ENCODE measurements around the gene SCYL1. TPM values are rescaled to one million over a fixed set of nuclear protein-coding genes. Genes with fewer than 3 reads are reported as not detected.
A peak's percentile ranks its signal among the peaks of the same experiment; 100 is the strongest.

Gene SCYL1
- total RNA-seq, 1 experiment from 2014 or later: 56.3 TPM

- Histone ChIP-seq H3K27me3 (no peaks in the 10 kb centered on the region), H3K9me3 (no peaks in the 10 kb centered on the region), H3K4me3 (no peak overlapping the region), H3K36me3 (peaks cover 2% of the 10 kb centered on the region; the same call in 1 of the 2 replicates)
- DNase-seq: no peak
Observed at GRCh38 chr11:65565624-65566453, 41.0 kb downstream of the SCYL1 start.

GRCh38 chr11:65569164-65569972, 44.5 kb downstream of the SCYL1 start:
- Histone ChIP-seq H3K27me3 (no peaks in the 10 kb centered on the region), H3K36me3 (peaks cover 16% of the 10 kb centered on the region), H3K9me3 (no peaks in the 10 kb centered on the region), H3K4me3 (peak overlapping the region; percentile 87)
- DNase-seq: no peak

- Histone ChIP-seq H3K4me3 (peak within 1 kb of the TSS; percentile 87), H3K9me3 (no peaks in the 10 kb centered on the region), H3K36me3 (peaks cover 16% of the 10 kb centered on the region), H3K27me3 (no peaks in the 10 kb centered on the region)
- peak; percentile 100 for DNase-seq
Observed at GRCh38 chr11:65569973-65570918, 45.4 kb downstream of the SCYL1 start, which contains the start of gene ZNRD2. TSS of gene ZNRD2 (plus strand) at chr11:65570477. CDS start at chr11:65570492, 15 bp downstream.

GRCh38 chr11:65571420-65571819, 46.5 kb downstream of the SCYL1 start:
- H3K9me3 ChIP-seq: no peaks in the 10 kb centered on the region
- no peaks in the 10 kb centered on the region for H3K27me3 ChIP-seq
- H3K36me3 ChIP-seq: peaks cover 16% of the 10 kb centered on the region
- no peak for DNase-seq
- H3K4me3 ChIP-seq: peak overlapping the region; percentile 87

DNA sequence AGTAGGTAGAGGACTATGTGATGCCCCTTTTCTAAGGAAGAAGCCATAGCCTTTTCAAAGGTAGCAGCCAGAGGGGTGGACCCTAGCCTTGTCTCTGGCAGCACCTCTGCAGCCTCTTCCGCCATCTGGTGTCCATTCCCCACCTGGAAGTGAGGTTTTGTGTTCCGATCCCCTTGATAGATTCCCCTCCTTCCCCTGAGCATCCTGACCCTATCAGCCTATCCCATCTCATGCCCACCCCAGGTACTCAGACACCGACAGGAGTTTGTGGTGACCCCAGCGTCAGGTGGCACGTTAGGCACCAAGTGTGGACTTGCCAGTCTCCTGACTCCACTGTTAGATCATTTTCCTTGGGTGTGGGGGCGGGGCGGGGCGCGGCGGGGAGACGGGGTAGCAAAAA, 47.1 kb downstream of the SCYL1 start:
- Histone ChIP-seq H3K36me3 (peaks cover 16% of the 10 kb centered on the region), H3K9me3 (no peaks in the 10 kb centered on the region), H3K4me3 (peak overlapping the region; percentile 55), H3K27me3 (no peaks in the 10 kb centered on the region)
- DNase-seq: no peak

DNA sequence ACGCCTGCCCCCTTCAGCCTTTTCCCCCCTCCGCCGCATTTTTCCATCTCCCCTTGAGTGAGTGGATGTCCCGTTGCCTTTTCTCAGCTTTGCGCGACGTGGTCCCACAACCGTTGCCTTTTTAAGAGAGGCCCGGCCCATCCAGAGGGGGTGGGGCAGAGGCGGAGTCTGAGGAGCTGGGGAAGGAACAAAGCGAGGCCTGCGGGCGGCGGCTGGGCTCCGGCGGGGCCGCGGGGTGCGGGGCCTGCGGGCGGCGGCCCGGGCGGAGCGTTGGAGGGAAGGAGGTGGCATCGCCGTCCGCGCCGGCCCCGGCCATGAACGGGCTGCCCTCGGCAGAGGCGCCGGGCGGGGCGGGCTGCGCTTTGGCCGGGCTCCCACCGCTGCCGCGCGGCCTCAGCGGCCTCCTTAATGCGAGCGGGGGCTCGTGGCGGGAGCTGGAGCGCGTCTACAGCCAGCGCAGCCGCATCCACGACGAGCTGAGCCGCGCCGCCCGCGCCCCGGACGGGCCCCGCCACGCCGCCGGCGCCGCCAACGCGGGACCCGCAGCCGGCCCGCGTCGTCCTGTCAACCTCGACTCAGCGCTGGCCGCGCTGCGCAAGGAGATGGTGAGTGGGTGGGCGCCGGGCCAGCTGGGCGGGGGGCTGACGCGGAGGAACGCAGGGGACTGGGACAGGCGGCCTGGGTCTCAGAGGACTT, 47.6 kb downstream of the SCYL1 start, which contains the start of gene FAM89B:
Gene FAM89B (plus strand): TSS at position 183 of the 696 bp plus-strand sequence. CDS start 132 bp downstream, at position 315.
- H3K27me3 ChIP-seq: no peaks in the 10 kb centered on the region
- peaks cover 16% of the 10 kb centered on the region for H3K36me3 ChIP-seq
- peak; percentile 91 for DNase-seq
- H3K9me3 ChIP-seq: no peaks in the 10 kb centered on the region
- H3K4me3 ChIP-seq: peak within 1 kb of the TSS; percentile 87

- H3K4me3 ChIP-seq: peak overlapping the region; percentile 55
- DNase-seq: no peak
- H3K9me3 ChIP-seq: no peaks in the 10 kb centered on the region
- H3K27me3 ChIP-seq: no peaks in the 10 kb centered on the region
- H3K36me3 ChIP-seq: peaks cover 26% of the 10 kb centered on the region
Observed at GRCh38 chr11:65573391-65574079, 48.7 kb downstream of the SCYL1 start.

GRCh38 chr11:65574109-65574810, 49.4 kb downstream of the SCYL1 start:
- peak; percentile 98 for DNase-seq
- H3K4me3 ChIP-seq: peak overlapping the region; percentile 64
- H3K36me3 ChIP-seq: peaks cover 31% of the 10 kb centered on the region
- H3K9me3 ChIP-seq: no peaks in the 10 kb centered on the region
- no peaks in the 10 kb centered on the region for H3K27me3 ChIP-seq

- no peaks in the 10 kb centered on the region for H3K27me3 ChIP-seq
- H3K36me3 ChIP-seq: peaks cover 35% of the 10 kb centered on the region
- no peaks in the 10 kb centered on the region for H3K9me3 ChIP-seq
- DNase-seq: no peak
- H3K4me3 ChIP-seq: peak overlapping the region; percentile 64
Observed at GRCh38 chr11:65574811-65575567, 50.1 kb downstream of the SCYL1 start.

- Histone ChIP-seq H3K36me3 (peaks cover 41% of the 10 kb centered on the region), H3K4me3 (peak within 1 kb of the TSS; percentile 64)
- peak; percentile 79 for DNase-seq
Observed at GRCh38 chr11:65575568-65576231, 50.8 kb downstream of the SCYL1 start, which contains the start of gene EHBP1L1. TSS of gene EHBP1L1 (plus strand) at chr11:65576053. CDS start at chr11:65576303, 250 bp downstream.

GRCh38 chr11:65576232-65576866, 51.5 kb downstream of the SCYL1 start:
- DNase-seq: no peak
- H3K4me3 ChIP-seq: peak overlapping the region; percentile 64
- no peaks in the 10 kb centered on the region for H3K27me3 ChIP-seq
- H3K9me3 ChIP-seq: no peaks in the 10 kb centered on the region
- H3K36me3 ChIP-seq: peaks cover 46% of the 10 kb centered on the region

More at GRCh38 chr11:65575568-65576231, 50.8 kb downstream of the SCYL1 start, which contains the start of gene EHBP1L1:
- no peaks in the 10 kb centered on the region for H3K9me3 ChIP-seq
- H3K27me3 ChIP-seq: no peaks in the 10 kb centered on the region

- no peaks in the 10 kb centered on the region for H3K9me3 ChIP-seq
- DNase-seq: peak; percentile 97
- no peaks in the 10 kb centered on the region for H3K27me3 ChIP-seq
- peaks cover 50% of the 10 kb centered on the region for H3K36me3 ChIP-seq
- peak overlapping the region; percentile 64 for H3K4me3 ChIP-seq
Observed at GRCh38 chr11:65576867-65577755, 52.2 kb downstream of the SCYL1 start.

Data from MG63 (cell line).